Right renal cortex interstitium (tissue), 3 donors: ENCODE results near the gene PRXL2C. TPM values are rescaled to one million over a fixed set of nuclear protein-coding genes. Genes with fewer than 3 reads are reported as not detected.
A peak's percentile ranks its signal among the peaks of the same experiment; 100 is the strongest.
"Not testable (repeated sequence)": the region's sequence is repeated elsewhere in the genome, so short reads cannot be mapped to it uniquely, and the experiment has no call there.

Experiments used
- DNase-seq, 3 donors: peaks; one replicate each; pipeline ENCODE4 v3.0.0-alpha.2; 2013; ENCODE audit warnings: low read depth in 3 of 3, low spot score in 2 of 3
- polyA plus RNA-seq, 3 donors: library from polyadenylated mRNA; unstranded; fragments of 120-200 nt; gene quantifications; one replicate each; pipeline ENCODE4 v1.2.1, GENCODE V29; 2013; ENCODE audit not compliant: insufficient read length in 3 of 3

Gene PRXL2C, protein sequence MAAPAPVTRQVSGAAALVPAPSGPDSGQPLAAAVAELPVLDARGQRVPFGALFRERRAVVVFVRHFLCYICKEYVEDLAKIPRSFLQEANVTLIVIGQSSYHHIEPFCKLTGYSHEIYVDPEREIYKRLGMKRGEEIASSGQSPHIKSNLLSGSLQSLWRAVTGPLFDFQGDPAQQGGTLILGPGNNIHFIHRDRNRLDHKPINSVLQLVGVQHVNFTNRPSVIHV
- 1 to 10 TPM; 6.0 to 8.7 (median 6.1) TPM for polyA plus RNA-seq

DNA sequence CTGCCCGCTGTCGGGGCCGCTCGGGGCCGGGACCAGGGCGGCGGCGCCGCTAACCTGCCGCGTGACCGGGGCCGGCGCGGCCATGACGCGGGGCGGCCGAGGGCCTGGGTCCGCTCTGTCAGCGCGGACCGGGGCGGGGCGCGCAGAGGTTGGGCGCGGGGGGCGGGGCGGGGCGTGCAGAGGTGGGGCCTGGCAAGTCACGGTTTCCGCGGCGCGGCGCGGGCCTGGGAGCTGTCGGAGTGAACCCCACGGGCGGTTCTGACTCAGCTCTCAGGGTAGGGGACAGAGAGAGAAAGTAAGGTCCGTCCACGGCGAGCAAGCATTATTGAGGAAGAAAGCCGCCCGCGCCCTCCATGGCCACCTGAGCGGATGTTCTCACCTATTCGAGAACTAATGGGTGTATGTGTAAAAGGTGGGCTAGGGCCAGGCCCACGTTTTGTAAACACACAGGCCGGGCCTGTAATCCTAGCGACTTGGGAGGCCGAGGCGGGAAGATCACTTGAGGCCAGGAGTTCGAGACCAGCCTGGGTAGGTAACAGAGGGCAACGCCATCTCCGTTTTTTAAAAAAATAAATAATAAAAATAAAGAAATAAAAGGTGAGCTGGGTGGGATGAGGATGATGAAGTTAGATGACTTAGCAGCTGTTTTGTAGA, at the start of gene PRXL2C:
Gene PRXL2C, minus strand, starts transcription at position 120 of the 654 bp plus-strand sequence. Its CDS starts 36 bp downstream, at position 84.
- DNase-seq = peak in 1 of 3 donors; percentile 24

GRCh38 chr9:96700721-96701375, 45.7 kb upstream of the PRXL2C start:
- DNase-seq = not testable (repeated sequence)

- no peak for DNase-seq
Observed at GRCh38 chr9:96691326-96691725, 36.2 kb upstream of the PRXL2C start.

DNA sequence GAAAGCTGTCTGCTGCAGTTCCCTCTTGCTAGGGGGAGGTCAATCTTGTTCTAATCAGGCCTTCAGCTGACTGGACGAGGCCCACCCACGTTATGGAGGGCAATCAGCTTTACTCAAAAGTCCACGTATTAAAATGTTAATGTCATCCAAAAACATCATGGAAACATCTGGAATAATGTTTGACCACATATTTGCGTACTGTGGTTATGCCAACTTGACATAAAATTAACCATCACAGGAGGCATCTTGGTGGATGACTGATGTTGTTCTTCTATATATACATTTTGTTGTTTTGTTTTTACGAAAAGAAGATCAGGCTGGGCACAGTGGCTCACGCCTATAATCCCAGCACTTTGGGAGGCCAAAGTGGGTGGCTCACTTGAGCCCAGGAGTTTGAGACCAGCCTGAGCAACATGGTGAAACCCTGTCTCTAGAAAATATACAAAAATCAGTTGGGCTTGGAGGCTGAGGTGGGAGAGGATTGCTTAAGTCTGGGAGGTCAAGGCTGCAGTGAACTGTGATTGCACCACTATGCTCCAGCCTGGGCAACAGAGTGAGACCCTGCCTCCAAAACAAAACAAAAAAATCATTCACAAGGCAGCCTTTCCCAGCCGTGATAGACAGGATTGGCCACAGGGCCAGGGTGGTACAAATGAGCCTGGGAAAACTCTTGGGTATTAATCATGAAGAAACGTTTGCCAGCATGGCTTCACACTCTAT, 33.8 kb upstream of the PRXL2C start:
- no peak for DNase-seq

GRCh38 chr9:96688187-96688586, 33.1 kb upstream of the PRXL2C start:
- no peak for DNase-seq

- DNase-seq = peak; percentile 23 to 65 (median 47)
Observed at GRCh38 chr9:96686638-96687335, 31.7 kb upstream of the PRXL2C start.

- DNase-seq = no peak
Observed at GRCh38 chr9:96680812-96681499, 25.8 kb upstream of the PRXL2C start.

GRCh38 chr9:96674906-96675538, 19.9 kb upstream of the PRXL2C start:
- DNase-seq = no peak

DNA sequence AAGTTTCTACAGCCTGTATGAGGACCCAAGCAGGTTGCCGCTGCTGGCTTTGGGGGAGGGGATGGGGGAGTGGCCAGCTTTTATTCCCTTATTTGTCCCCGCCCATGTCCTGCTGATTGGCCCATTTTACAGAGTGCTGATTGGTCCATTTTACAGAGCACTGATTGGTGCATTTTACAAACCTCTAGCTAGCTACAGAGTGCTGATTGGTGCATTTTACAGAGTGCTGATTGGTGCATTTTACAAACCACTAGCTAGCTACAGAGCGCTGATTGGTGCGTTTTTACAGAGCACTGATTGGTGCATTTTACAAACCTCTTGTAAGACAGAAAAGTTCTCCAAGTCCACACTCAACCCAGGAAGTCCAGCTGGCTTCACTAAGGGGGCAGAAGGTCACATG, 18.7 kb upstream of the PRXL2C start:
- DNase-seq = not testable (repeated sequence)

DNA sequence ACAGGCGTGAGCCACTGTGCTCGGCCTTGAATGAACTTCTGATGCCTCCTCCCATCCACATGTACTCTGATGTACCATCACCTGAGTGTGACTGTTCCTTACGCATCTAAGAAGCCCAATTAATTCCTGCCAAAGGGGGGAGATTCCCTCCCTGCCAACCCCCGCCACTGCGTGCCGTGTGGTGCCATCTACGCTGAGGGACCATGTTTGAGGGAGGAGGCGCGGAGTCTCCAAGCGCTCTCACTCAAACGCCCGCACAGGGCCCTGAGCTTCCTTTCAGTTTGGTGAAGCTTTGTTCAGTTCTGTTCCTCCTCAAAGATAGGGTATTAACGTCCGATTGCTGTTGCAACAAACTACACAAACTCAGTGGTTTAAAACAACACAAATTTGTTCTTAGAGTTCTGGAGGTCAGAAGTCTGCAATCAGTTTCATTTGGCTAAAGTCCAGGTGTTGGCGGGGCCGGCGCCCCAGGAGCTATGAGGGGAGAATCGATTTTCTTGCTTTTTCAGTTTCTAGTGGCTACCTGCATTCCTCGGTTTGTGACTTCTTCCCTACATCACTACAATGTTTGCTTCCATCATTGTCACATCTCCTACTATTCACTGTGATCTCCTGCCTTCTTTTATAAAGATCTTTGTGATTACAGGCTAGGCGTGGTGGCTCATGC, 13.9 kb upstream of the PRXL2C start:
- no peak for DNase-seq

- no peak for DNase-seq
Observed at GRCh38 chr9:96667363-96667728, 12.2 kb upstream of the PRXL2C start.

GRCh38 chr9:96666653-96667362, 11.7 kb upstream of the PRXL2C start:
- peak in 1 of 3 donors; percentile 39 for DNase-seq

GRCh38 chr9:96665789-96666188, 10.7 kb upstream of the PRXL2C start:
- DNase-seq = no peak

GRCh38 chr9:96663506-96664120, 8.5 kb upstream of the PRXL2C start:
- no peak for DNase-seq

DNA sequence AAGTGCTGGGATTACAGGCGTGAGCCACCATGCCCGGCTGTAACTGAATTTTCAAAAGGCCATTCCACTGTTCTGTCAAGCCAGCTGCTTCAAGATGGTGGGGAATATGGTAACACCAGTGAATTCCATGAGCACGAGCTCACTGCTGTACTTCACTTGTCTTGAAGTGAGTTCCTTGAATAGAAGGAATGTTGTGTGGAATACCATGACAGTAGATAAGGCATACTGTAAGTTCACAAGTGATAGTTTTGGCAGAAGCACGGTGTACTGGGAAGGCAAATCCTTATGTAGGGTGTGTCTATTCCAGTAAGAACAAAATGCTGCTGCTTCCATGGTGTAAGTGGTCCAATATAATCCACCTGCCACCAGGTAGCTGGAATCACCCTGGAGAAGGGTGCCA, 6.6 kb upstream of the PRXL2C start:
- DNase-seq = no peak

GRCh38 chr9:96660692-96661248, 5.7 kb upstream of the PRXL2C start:
- no peak for DNase-seq

- DNase-seq = peak in 2 of 3 donors; percentile 49 to 57
Observed at GRCh38 chr9:96654450-96655197, 493 bp downstream of the PRXL2C start.
